IPS DF 6.9 (cell line): ENCODE measurements around the gene FOXF1.

Source experiments
- DNase-seq: peaks from one replicate; pipeline ENCODE4 v3.0.0-alpha.2; 2013; ENCODE audit warnings: low read depth, low spot score
- H3K27ac ChIP-seq: one replicate; pipeline ENCODE4 v1.5.1; 2013; ENCODE audit warnings: low read length, control low read depth
- H3K27me3 ChIP-seq: 2 replicates; pipeline ENCODE4 v1.6.1; 2013; ENCODE audit warnings: mild to moderate bottlenecking, low read length; ENCODE audit not compliant: control insufficient read depth, insufficient read depth
- H3K36me3 ChIP-seq: 2 replicates; pipeline ENCODE4 v1.6.1; 2013; ENCODE audit warnings: low read length; ENCODE audit not compliant: control insufficient read depth, insufficient read depth
- H3K4me1 ChIP-seq: 2 replicates; pipeline ENCODE4 v1.6.1; 2013; ENCODE audit warnings: low read length; ENCODE audit not compliant: control insufficient read depth, insufficient read depth
- H3K4me3 ChIP-seq: 2 replicates; pipeline ENCODE4 v1.5.1; 2013; ENCODE audit warnings: mild to moderate bottlenecking, low read length
- H3K9me3 ChIP-seq: 2 replicates; pipeline ENCODE4 v1.6.1; 2013; ENCODE audit warnings: low read length, inconsistent platforms; ENCODE audit not compliant: control insufficient read depth, insufficient read depth
- WGBS: extraction: QIAGEN DNeasy Blood & Tissue Kit; methylation state at CpG from one replicate; pipeline ENCODE4 v1.1.7; 2013; ENCODE audit warnings: mixed read lengths, missing lambda C conversion rate; ENCODE audit not compliant: insufficient read length, insufficient coverage; 5-methylcytosine and 5-hydroxymethylcytosine counted together

The FOXF1 gene

DNA sequence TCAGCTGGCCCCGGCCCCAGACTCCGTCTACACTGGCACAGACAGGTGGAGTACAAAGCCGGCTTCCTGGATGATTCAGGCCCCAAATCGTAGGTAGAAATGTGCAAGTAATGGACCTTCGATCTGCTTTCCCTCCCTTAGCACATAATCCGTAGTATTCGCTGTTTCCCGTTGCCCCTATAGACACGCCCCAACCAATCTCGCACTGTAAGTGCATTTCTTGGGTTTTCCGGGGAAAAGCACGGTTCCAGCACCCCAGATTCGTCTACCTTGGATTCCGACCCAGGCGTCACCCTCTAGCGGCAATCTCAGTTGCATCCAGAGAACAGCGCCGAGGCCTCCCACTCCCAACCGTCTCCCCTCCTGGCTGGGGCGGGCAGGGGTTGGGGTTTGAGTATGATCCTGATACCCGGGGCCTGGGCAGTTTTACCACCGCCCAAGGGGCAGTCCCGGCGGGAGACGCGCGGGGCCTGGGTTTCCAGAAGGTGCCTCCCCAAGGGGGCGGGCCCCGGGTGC lies 12.1 kb upstream of the FOXF1 start:
- WGBS = no CpG with 5 or more reads among the region's 29 CpGs
- Histone ChIP-seq H3K27ac (no peak overlapping the region), H3K36me3 (no peaks in the 10 kb centered on the region), H3K27me3 (peaks cover 96% of the 10 kb centered on the region), H3K9me3 (no peaks in the 10 kb centered on the region), H3K4me3 (no peak overlapping the region), H3K4me1 (no peaks in the 10 kb centered on the region)
- no peak for DNase-seq

DNA sequence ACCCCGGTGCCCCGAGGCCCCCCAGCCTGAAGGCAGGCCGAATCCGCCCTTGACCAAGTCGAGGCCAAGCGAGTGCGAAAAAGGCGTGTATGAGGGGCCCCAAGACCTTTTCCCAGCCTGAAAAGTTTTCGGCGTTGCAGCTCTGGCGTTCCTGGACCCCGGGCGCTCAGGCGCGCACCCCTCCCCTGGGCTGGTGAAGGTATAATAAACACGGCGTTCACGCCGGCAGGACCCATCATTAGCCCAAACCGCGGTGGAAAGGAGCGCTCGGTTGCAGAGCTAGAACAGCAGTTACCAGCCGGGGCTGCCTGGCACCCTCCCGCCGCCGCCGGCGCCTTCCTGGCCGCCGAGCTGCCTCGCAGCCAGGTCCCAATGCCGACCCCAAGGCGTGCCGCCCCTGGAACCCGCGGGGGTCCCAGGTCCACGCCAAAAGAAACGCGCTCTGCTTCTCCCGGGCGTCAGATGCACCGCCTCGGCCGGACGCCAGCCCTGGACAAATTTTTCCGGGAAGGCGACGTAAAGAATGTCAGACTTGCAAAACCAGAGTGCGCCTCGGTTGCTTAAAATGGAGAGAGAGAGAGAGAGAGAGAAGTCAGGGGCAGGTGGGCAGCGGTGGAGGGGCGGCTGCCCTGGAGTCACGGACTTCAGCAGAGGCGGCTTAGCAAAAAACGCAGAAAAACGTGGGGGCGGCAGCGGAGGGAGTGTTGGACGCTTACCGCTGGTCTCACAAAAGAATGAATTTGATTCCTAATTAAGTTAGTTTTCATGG lies 11.5 kb upstream of the FOXF1 start:
- no CpG with 5 or more reads among the region's 61 CpGs for WGBS
- DNase-seq = no peak
- no peaks in the 10 kb centered on the region for H3K36me3 ChIP-seq
- H3K4me1 ChIP-seq = no peaks in the 10 kb centered on the region
- no peak overlapping the region for H3K4me3 ChIP-seq
- no peaks in the 10 kb centered on the region for H3K9me3 ChIP-seq
- peaks cover 95% of the 10 kb centered on the region for H3K27me3 ChIP-seq
- no peak overlapping the region for H3K27ac ChIP-seq

DNA sequence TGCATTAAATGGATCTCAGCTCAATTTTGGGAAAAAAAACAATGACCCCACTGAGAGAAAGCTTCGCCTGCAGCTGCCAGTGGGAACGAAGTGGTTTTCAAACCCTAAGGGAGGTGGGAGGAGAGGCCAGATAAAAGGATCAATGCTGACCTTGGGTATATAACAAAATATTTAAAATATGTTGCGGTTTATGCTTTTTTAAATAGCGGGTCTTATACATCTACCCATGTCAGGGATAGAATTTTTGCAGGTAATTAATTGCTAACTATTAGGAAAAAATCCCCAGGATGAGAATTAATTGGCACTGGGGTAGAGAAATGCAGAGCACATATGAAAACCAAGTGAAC lies 10.9 kb upstream of the FOXF1 start:
- H3K27me3 ChIP-seq = peaks cover 95% of the 10 kb centered on the region
- H3K9me3 ChIP-seq = no peaks in the 10 kb centered on the region
- no peaks in the 10 kb centered on the region for H3K36me3 ChIP-seq
- DNase-seq = no peak
- no peak overlapping the region for H3K27ac ChIP-seq
- no peak overlapping the region for H3K4me3 ChIP-seq
- H3K4me1 ChIP-seq = no peaks in the 10 kb centered on the region
- no CpG with 5 or more reads among the region's 4 CpGs for WGBS

GRCh38 chr16:86499889-86500707 lies 10.2 kb upstream of the FOXF1 start:
- Histone ChIP-seq H3K27me3 (peaks cover 95% of the 10 kb centered on the region), H3K36me3 (no peaks in the 10 kb centered on the region), H3K4me3 (no peak overlapping the region), H3K4me1 (no peaks in the 10 kb centered on the region), H3K9me3 (no peaks in the 10 kb centered on the region), H3K27ac (no peak overlapping the region)
- WGBS = no CpG with 5 or more reads among the region's 16 CpGs
- no peak for DNase-seq

DNA sequence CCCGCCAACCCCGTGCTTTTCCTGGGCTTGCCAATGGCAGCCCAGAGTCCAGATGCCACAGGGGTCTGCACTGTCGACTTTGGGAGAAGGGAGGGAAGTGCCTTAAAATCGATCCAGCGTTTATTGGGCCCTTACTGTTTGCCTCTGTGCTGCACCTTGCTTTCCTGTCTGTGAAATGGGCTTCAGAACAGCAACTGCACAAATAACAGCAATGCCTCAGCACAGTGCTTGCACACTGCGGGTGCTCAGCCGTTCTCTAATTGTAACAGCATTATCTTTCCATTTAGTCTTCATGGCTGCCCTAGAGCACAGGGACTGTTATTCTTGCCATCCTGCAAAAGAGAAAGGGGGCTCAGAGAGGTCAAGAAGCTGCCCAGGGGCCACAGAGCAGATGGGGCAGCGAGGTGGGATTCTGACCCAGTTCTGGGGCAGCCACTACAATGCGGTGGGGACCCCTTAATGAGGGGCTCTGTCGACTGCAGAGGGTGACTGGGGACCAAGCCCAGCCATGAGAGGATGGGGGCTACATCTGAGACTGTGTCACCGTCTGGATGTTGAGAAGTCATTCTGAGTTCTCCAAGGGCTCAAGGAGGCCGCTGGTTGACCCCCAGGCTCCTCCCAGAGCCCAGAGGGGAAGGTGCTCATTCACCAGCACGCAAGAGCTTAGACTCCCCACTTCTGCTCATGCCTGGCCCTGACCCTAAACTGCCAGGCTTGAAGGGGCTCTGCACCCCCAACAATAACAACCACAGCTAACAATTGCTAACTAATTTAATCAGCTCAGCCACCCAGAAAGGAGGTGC lies 9.4 kb upstream of the FOXF1 start:
- no peaks in the 10 kb centered on the region for H3K36me3 ChIP-seq
- no peak for DNase-seq
- no CpG with 5 or more reads among the region's 13 CpGs for WGBS
- H3K27me3 ChIP-seq = peaks cover 93% of the 10 kb centered on the region
- no peak overlapping the region for H3K4me3 ChIP-seq
- no peak overlapping the region for H3K27ac ChIP-seq
- H3K4me1 ChIP-seq = no peaks in the 10 kb centered on the region
- H3K9me3 ChIP-seq = no peaks in the 10 kb centered on the region

DNA sequence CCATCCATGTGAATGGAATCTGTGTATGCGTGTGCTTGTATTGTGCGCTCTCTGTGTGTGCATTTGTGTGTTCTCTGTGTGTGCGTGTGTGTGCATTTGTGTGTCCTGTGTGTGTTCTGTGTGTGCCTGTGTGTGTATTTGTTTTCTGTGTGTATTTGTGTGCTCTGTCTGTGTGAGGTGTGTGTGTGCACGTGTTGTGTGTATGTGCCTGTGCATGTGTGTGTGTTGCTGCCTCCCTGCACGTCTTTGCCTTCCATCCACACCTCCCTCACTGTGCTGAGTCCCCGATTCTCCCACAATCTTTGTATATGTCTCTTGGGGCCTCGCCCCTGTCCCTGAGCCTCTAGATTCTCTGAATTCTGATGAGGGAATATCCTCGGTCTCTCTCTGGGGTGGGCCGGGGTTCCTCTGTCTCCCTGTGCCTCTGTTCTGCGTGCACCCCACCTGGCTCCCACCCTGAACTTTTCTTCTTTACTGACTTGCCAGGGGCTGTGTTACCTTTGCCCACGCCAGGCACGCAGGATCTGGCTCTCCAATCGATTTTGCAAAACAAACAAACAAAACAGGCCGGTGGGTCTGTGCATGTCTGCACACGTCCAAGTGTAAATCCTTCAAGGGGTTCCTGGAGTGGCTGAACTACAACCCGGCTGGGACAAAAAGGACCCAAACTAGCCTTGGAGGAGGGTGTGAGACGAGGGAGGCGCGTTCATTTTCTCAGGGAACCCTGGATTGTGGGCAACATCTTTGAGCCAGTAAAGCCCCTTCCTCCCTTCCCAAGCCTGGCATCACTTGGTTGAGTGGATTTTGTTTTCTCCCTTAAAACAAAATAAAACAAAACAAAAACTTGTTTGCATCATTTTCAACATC lies 8.1 kb upstream of the FOXF1 start:
- no peaks in the 10 kb centered on the region for H3K36me3 ChIP-seq
- no CpG with 5 or more reads among the region's 19 CpGs for WGBS
- H3K27me3 ChIP-seq = peaks cover 93% of the 10 kb centered on the region
- H3K27ac ChIP-seq = no peak overlapping the region
- no peak for DNase-seq
- no peaks in the 10 kb centered on the region for H3K9me3 ChIP-seq
- H3K4me1 ChIP-seq = no peaks in the 10 kb centered on the region
- H3K4me3 ChIP-seq = no peak overlapping the region

DNA sequence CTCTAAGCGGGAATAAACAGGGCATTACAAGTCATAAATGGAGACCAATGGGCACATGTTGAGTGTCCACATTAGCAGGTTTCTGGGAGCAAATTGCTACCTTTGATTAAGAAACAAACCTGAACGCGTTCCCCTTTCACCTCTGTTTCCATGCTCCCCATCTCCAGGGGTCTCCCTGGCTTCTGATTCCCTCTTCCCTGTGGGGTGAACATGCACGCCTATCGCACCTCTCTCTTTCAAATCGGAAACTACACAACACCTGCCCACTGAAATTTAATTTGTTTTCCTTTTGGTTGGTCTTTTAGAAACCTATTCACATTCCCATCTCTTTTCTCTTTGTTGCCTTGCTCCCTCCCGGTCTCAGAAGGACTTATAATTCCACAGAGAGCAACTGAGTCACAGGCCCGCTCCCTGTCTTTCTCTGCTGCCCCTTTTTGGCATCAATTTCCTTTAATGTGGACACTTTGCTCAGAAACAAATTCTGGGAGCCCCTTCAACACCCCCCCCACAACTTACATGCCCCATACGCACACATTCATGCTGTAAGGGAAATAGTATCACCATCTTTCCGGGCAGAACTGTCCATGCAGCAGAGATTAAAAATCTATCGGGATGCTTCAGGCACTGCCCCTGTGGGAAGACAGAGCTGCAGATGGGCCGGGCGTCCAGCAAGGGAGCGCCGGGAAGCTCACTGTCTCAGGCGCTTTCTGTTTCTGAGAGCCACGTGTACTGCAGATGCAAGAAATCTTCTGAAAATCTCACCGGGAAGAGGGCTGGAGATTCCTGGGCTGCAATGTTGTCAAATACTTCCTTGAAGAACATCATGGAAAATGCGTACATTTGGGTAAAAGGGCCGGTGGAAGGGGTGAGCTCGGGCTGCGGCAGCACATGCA lies 7.2 kb upstream of the FOXF1 start:
- DNase-seq = no peak
- H3K27ac ChIP-seq = no peak overlapping the region
- H3K4me1 ChIP-seq = 0 out of 2 replicates have a peak, but pooled peaks cover 1% of the 10 kb centered on the region
- no peak overlapping the region for H3K4me3 ChIP-seq
- H3K9me3 ChIP-seq = no peaks in the 10 kb centered on the region
- H3K36me3 ChIP-seq = no peaks in the 10 kb centered on the region
- peaks cover 97% of the 10 kb centered on the region for H3K27me3 ChIP-seq
- WGBS = no CpG with 5 or more reads among the region's 22 CpGs

- Histone ChIP-seq H3K27me3 (peaks cover 97% of the 10 kb centered on the region), H3K9me3 (no peaks in the 10 kb centered on the region), H3K27ac (no peak overlapping the region), H3K4me3 (no peak overlapping the region), H3K4me1 (0 out of 2 replicates have a peak, but pooled peaks cover 1% of the 10 kb centered on the region), H3K36me3 (no peaks in the 10 kb centered on the region)
- DNase-seq = no peak
- WGBS = no CpG with 5 or more reads among the region's 6 CpGs
Observed at GRCh38 chr16:86503830-86504229, 6.5 kb upstream of the FOXF1 start.
